HG03039 (cell line): Measurements from ENCODE around the gene TMEM135.

Source experiments
- ATAC-seq: cut with Tn5 transposase; IDR thresholded peaks from one replicate; pipeline ENCODE4 v1.9.1; 2021; ENCODE audit warnings: mild to moderate bottlenecking, moderate library complexity; ENCODE audit not compliant: unreplicated experiment

TMEM135 gene

GRCh38 chr11:87347441-87347840 is 309.7 kb downstream of the TMEM135 start:
- ATAC-seq, result no peak

DNA sequence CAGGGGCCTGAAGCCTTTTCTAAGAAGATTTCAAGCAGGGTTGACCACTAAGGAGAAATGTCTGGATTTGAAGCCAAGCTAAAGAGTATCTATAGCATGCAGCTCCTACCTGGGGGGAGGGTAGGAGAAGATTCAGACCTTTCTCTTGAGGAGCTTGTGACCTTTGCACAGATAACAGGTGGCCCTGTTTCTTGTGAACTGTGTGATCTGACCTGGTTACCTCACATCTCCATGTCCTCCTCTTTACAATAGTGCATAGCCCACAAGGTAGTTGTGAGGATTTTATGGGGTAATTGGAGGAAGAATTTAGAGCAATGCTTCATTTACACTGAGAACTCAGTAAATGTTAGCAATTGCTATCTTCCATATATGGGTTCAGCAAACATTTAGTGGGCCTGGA is 310.1 kb downstream of the TMEM135 start:
- ATAC-seq, result no peak

DNA sequence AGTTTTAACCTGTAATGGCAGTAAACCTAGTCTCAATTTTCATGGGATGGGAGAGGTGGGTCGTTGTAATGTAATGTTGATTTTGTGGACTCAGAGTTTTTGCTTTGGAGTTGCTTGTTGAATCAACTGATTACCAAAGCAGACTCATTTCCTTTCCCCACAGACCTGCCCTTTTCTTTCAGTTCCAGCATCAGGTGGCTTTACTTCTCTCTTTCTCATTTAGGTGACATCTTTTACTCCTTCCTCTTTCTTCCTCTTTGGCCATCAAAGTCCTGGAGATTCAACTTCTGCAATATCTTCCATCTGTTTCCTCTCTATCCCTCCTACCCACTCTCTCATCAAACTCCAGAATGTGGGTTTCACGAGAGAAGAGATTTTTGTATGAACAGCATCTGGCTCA is 313.9 kb downstream of the TMEM135 start:
- ATAC-seq, result no peak

- ATAC-seq, result peak; percentile 95
Observed at GRCh38 chr11:87352759-87353707, 315.3 kb downstream of the TMEM135 start.

GRCh38 chr11:87353771-87354345 is 316.1 kb downstream of the TMEM135 start:
- no peak for ATAC-seq

DNA sequence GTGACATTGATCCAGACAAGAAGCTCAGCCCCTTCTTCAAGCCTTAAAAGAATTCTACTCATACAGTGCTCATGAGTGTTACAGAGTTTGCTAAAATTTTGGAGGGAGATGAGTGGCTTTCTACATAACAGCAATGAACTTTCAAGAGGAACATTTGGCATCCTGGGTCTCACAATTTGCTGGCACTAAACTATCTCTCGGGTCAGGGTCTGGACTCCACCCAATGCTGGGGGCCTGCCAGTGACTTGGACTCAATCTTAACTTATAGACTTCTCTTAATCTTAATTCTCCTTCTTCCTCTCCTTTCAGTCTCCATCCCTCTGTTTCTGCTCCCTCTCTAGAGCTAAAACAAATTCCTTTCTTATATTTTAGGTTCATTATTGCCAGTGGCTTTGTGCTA is 317.9 kb downstream of the TMEM135 start:
- ATAC-seq, result no peak

DNA sequence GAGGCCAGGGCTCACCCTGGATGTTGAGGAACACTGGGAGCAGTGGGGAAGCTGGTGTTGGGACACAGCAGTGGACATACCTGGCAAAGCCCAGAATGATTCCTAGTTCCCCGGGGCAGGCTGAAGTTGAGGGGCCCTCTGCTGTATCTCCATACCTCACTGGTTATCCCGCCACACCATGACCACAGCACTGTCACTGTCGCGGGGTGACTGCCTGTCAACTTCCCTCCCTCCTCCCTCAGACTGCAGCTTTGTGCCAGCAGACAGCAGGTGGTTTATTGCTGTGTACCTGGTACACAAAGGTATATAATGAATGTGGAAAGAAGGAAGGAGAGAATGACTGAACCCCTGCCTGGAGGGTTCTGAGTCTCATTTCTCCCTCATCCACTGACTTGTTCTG is 318.7 kb downstream of the TMEM135 start:
- ATAC-seq, result no peak

- no peak for ATAC-seq
Observed at GRCh38 chr11:87358461-87358860, 320.7 kb downstream of the TMEM135 start.

DNA sequence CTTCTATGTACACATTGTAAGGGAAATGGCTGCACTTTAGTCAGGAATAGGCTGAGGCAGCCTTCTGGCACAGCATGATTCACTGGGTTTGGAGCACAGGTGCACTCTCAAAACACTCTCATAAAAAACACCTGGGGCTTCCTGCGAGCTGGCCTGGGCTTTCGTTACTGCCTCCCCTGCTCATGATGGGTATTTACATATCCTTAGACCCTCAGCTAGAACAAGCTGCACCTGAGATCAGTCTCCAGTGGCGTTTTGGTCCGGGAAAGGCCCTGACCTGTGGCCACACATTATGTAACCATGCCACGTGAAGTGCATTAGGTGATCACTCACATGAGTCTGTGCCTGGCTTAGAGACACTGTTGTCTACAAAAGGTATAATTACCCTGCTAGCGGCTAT is 321.7 kb downstream of the TMEM135 start:
- no peak for ATAC-seq

DNA sequence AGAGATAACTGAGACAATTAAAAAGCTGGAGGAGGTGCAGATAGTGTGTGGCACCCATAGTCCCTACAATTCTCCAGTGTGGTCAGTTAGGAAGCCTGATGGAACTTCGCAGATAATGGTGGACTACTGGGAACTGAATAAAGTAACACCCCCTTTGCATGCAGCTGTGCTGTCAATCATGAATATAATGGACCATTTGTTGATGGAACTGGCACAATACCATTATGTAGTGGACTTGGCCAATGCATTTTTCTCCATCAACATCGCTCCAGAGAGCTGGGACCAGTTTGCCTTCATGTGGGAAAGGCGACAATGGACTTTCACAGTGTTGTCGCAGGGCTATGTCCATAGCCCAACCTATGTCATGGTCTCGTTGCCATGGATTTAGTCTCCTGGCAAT is 324.2 kb downstream of the TMEM135 start:
- ATAC-seq, result no peak

GRCh38 chr11:87366346-87366745 is 328.6 kb downstream of the TMEM135 start:
- no peak for ATAC-seq

GRCh38 chr11:87366763-87367405 is 329.1 kb downstream of the TMEM135 start:
- no peak for ATAC-seq

GRCh38 chr11:87368151-87368550 is 330.4 kb downstream of the TMEM135 start:
- ATAC-seq, result no peak

GRCh38 chr11:87368858-87369480 is 331.2 kb downstream of the TMEM135 start:
- ATAC-seq, result no peak

- ATAC-seq, result no peak
Observed at GRCh38 chr11:87369888-87370287, 332.2 kb downstream of the TMEM135 start.

- no peak for ATAC-seq
Observed at GRCh38 chr11:87372065-87372464, 334.3 kb downstream of the TMEM135 start.
